NCI-H345 treated with DMSO at 0.1 percent for 48 hours (cell line): Measurements from ENCODE around the gene CHAT.
A peak's percentile ranks its signal among the peaks of the same experiment; 100 is the strongest.

Source experiments
- DNase-seq: peaks from one replicate; lab custom pipeline; 2025; ENCODE audit not compliant: unreplicated experiment; lab: John Stamatoyannopoulos, UW

The CHAT gene

DNA sequence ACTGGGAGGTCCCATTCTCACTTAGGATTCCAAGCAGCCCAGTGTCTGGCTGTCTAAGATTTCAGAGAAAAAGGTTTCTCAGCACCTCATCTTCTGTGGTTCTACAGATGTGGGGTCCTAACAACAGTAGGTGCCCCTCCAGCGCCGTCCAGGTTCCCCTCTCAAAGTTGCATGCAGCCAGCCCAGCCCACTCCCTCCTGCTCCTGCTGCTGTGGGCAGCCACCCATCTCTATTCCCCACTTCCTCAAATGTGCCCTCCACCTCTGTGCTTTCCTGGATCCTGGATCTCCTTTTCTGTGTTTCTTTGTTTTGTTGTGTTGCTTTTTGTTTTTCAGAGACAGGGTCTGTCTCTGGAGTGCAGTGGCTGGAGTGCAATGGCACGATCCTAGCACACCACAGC is 17.0 kb upstream of the CHAT start:
- no peak for DNase-seq

DNA sequence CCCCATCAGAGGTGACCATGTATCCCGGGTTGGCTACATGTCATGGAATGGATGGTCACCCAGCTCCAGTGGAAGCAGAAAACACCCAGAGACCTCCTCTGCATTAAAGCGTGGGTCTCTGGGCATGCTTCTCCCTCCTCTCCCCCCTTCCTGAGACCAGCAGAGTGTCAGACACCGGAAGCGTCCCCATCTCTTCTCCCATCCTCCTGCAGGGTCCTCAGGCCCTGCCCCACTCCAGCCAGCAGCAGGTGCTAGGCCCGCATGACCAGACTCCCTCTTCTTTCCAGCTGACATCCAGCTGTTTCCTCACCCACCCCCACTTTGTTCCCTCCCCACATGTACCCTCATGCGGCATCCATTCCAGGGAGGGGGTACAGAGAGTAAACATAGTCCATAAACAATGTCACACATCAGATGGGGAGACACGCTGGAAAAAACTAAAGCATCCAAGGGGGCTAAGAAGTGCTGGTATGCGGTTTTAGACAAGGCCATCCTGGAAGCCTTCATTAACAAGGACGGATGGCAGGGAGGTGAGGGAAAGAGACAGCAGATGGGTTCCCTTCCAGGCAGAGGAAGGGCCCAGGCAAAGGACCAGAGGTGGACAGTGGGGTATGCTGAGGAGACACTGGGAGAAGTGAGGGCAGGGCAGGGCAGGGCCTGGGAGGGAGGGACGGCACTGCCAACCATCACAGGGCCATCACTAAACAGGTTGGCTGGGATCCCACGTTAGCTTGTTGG is 16.2 kb upstream of the CHAT start:
- DNase-seq, result no peak

DNA sequence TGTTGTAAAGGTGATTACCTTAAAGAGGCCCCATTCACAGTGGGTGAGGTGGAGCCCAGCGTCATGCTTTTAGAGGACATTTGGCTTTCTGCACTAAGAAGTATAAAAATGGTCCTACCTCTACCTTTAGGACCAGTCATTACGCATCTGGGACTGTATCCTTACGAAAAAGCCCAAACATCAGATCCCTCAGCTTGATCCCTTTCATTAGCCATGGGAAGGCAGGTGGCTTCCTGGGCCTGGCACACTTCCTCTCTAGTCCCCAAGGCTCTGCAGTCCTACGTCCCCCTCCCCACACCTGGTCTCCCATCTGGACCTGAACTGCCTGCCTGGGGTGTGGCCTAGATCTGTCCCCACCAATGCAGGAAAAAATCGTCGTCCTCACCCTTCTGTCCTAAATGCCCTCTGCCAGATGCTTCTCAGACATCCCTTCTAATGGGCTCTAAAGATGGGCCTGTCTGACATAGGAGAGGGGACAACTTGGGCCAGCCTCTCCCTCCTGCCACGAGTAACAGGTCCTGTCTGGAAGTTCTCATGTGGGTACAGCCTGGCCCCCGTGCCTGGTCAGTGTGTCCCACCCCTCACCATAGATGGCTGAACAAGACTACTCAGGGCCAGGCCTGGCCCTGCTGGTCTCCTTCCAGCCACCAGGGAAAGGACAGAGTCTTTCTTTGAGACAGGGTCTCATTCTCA is 15.5 kb upstream of the CHAT start:
- no peak for DNase-seq

GRCh38 chr10:49598986-49599385 is 14.9 kb upstream of the CHAT start:
- no peak for DNase-seq

DNA sequence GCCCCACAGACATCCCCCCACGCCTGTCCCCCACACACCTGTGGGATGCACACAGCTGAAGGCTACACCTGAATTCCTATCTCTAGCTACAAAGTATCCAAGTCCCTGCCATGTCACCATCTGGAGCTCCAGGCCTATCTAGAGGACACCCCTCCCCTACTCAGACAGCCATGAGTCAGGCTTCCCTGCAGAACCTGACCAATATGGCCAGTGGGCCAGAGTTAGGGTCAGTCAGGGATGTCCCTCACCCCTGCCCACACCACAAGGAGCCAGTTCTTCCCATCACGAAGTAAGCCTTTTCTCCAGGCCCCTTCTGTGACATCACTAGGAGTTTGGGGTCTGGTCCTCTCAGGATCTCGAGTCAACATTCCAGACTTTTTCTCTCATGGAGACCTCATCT is 14.3 kb upstream of the CHAT start:
- no peak for DNase-seq

- no peak for DNase-seq
Observed at GRCh38 chr10:49600046-49600445, 13.8 kb upstream of the CHAT start.

- no peak for DNase-seq
Observed at GRCh38 chr10:49600781-49601400, 12.9 kb upstream of the CHAT start.

DNA sequence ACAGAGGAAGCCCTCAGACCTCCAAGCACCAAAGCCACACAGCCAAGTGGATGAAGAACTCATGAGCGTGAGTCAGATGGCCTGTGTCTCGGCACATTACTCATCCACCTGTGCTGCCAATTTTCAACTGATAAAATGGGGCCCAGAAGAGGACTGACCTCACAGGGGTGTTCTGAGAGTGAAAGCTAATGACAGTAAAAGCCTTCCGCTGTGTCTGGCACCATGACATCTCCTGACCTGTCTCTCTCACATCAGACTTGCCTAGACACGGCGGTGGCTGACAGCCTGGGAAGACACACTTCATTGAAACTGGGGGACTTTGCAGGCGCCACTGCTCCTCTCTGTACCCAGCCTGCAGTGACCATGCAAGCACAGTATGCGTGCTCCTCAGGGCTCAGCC is 12.0 kb upstream of the CHAT start:
- DNase-seq, result no peak

DNA sequence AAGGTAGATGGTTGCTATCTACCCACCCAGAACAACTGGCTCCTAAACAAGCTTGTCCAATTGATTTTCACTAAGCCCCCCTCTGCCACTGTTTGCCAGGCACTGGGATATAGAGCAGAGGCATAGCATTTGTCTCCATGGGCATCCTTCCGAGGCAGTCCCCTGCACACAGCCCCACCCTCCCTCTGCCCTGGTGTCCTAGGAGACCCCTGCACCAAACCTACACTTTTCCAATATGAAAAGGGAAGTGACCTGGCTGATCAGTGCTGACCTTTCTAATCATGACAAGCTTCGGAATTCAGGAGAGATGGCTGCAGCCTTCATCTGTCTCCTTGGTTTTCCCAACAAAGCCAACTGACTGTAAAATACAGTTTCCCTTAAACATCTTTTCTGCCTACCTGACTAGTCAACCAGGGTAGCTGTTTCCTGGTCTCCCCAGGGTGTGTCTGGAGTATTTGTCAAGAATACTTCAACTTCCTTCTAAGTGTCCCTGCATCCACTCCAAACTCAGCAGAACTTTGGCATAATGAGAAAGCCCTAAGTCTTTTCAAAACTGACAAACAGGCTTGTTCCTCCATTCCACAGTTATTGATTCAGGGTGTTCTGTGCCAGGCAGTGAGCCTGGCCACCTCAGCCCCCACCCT is 11.3 kb upstream of the CHAT start:
- DNase-seq, result no peak

- no peak for DNase-seq
Observed at GRCh38 chr10:49605216-49605938, 8.5 kb upstream of the CHAT start.

GRCh38 chr10:49605939-49606509 is 7.8 kb upstream of the CHAT start:
- DNase-seq, result no peak

DNA sequence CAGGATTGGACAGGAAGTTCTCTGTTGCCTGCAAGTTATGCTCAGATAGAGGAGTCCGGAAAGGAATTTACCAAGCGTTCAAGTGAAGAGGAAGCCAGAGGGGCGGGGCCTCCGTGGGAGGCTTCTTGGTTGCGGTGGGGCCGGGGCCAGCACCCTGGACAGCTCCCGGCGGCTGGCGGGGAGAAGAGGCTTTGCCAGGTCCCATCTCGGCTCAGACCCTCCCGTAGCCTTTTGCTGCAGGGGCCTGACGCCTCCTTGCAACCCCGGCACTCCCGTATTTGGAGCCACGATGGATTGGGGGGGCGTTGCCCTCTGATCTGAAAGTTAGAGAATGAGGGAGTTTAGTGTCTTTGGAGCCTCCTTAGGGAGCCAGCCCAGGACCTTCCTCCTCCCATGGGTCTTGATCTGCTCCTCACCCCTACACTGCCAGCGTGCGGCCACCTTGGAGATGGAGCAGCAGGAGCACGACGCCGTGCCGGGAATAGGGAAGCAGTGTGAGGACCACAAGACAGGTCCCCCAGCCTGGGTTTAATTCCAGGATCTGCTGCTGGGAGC is 6.8 kb upstream of the CHAT start:
- DNase-seq, result no peak

DNA sequence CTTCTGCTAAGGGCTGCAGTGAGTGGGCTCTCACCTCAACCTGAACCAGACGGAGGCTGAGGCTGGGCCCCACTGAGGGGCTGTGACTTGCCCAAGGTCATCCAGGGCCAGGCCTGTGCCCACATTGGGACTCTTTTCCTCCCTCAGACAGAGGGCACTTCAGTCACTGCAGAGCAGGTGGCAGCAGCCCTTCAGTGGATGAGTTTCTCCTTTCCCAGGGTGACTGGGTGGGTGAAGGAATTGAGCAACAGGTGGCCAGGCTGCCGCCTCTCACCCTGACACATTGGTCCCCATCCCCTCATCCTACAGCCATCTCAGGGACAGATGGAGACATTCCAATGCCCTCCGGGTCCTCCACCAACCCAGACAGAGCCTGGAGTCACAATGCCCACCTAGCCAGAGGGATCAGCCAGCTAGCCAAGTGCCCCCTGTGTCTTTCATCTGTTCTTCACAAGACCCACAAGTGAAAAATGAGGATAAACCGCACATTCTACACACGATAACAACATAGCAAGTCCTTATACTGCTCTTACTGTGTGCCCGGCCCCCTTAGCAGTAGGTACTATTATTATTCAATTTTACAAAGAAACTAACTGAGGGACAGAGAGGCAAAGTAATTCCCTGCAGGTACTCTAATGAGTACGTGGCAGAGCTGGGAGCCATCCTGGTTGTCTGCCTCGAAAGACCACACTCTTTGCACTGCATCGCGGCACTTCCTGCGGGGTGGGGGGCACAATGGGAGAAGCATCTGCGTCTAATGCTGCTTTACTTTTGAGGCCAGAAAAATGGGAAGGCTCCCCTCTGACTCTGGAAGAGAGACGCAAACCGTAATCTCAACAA is 5.5 kb upstream of the CHAT start:
- no peak for DNase-seq

DNA sequence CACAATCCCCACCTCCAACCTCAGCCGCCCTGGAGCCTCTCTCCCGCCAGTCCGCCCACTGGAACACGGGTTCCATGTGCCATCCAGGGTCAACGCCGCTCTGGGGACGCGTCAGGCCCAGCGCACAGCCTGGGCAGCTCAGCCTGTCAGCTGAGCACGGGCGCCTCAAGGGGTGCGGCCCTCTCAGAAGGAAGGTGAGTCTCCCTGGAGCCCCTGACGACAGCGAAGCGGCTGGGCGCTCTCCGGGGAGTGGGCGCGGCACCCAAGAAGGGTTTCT is 4.9 kb upstream of the CHAT start:
- no peak for DNase-seq

DNA sequence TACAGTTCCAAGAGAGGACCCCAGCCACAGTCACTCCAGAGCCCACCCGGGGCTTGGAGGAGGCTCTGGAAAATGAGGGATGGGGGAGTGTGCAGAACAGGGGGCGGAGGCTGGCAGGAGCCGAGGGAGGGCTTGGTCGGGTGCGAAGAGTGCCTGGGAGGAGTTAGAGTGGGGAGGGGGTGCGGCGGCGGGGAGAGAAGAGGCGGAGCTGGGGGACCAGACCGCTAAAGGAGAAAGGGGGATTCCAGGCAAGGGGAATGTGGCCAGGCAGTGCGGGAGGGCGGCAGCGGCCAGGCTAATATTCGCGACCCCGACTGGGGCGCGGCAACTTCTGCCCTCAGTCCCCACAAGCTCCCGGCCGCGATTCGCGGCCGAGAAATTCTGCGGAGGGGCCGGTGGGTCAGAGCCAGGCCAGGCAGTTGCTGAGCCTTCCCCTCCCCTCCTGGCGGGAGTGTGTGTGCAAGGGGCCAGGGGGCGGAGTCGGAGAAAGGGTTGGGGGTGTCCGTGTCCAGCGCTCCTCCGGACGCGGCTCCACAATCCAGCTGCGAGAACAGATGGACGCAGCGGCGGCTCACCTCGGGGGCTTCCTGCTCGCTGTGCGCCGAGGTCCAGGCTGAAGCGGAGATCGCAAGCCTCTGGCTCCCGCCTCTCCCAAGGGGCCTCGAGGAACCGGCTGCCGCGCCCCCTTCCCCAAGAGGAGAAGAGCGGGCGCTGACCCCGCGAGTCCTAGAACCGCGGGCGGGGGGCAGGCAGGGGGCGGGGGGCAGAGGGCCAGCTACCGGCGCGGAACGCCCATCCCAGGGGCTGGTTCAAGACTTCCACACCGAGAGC is 4.3 kb upstream of the CHAT start:
- no peak for DNase-seq

DNA sequence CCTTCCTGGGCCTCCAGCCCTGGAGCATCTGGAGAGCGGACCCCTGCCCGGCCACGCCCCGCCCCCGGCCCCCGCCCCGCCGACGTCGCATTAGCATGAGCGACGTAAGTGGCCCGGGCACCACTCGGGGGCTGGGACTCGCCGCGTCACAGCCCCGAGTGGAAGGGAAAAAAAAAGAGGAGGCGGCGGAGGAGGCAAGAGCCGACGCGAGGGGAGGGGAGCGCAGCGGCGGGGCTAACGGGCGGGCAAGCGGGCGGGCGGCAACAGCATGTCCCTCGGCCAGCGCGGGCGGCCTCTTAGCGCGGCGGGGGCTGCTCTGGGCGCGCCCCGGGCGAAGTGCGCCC is 3.8 kb upstream of the CHAT start, which contains the start of gene SLC18A3:
TSS of gene SLC18A3 (plus strand) at position 197 of the 344 bp plus-strand sequence. CDS start 431 bp downstream, outside the sequence.
- peak; percentile 9 for DNase-seq

DNA sequence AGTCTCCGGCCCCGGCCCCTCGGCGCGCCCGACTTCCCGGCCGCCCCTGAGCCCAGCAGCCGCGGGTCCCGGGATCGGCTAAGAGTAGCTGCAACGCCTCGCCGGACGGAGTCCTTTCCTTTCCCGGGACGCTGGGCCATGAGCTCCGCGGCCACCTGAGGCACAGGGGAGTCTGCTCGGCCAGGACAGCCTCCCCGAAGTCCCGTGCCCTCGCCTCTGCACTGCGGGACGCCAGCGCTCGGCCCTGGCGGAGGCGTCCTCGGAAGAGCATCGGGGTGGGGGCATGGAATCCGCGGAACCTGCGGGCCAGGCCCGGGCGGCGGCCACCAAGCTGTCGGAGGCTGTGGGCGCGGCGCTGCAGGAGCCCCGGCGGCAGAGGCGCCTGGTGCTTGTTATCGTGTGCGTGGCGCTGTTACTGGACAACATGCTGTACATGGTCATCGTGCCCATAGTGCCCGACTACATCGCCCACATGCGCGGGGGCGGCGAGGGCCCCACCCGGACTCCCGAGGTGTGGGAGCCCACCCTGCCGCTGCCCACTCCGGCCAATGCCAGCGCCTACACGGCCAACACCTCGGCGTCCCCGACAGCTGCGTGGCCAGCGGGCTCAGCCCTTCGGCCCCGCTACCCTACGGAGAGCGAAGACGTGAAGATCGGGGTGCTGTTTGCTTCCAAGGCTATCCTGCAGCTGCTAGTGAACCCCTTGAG is 3.2 kb upstream of the CHAT start:
- DNase-seq, result no peak

DNA sequence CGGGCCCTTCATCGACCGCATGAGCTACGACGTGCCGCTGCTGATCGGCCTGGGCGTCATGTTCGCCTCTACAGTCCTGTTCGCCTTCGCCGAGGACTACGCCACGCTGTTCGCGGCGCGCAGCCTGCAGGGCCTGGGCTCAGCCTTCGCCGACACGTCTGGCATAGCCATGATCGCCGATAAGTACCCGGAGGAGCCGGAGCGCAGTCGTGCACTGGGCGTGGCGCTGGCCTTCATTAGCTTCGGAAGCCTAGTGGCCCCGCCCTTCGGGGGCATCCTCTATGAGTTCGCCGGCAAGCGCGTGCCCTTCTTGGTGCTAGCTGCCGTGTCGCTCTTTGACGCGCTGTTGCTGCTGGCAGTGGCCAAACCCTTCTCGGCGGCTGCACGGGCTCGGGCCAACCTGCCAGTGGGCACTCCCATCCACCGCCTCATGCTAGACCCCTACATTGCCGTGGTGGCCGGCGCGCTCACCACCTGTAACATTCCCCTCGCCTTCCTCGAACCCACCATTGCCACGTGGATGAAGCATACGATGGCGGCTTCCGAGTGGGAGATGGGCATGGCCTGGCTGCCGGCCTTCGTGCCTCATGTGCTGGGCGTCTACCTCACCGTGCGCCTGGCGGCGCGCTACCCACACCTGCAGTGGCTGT is 2.5 kb upstream of the CHAT start:
- no peak for DNase-seq
